Transverse colon (tissue), 4 donors: Measurements from ENCODE around the gene C5orf46. TPM values are rescaled to one million over a fixed set of nuclear protein-coding genes. Genes with fewer than 3 reads are reported as not detected.
"Not testable (repeated sequence)": the region's sequence is repeated elsewhere in the genome, so short reads cannot be mapped to it uniquely, and the experiment has no call there.

Experiments used
- DNase-seq: peaks from one replicate; pipeline ENCODE4 v3.0.0-alpha.2; 2019
- H3K27ac ChIP-seq, 4 donors: fragments of 200-600 bp; sonication (generic); 2 replicates each; pipeline ENCODE4 v1.5.1; 2016 to 2018; ENCODE audit warnings: inconsistent platforms in 4 of 4
- H3K27me3 ChIP-seq: fragments of 200-600 bp; sonication (generic); 2 replicates; pipeline ENCODE4 v1.5.1; 2017; ENCODE audit warnings: inconsistent platforms
- H3K36me3 ChIP-seq, 4 donors: fragments of 200-600 bp; sonication (generic); 2 replicates each; pipeline ENCODE4 v1.5.1; 2017 to 2019; ENCODE audit warnings: inconsistent platforms in 4 of 4
- H3K4me1 ChIP-seq, 4 donors: fragments of 200-600 bp; sonication (generic); 2 replicates each; pipeline ENCODE4 v1.5.1; 2017 to 2020; ENCODE audit warnings: inconsistent platforms in 4 of 4
- H3K4me3 ChIP-seq, 4 donors: fragments of 200-600 bp; sonication (generic); 1 replicate in 1 of 4; 2 replicates in 3 of 4; pipeline versions ENCODE4 v1.5.1 to v1.6.1; 2017 to 2019; ENCODE audit warnings: inconsistent platforms in 4 of 4
- H3K9me3 ChIP-seq, 2 donors: fragments of 200-600 bp; sonication (generic); 2 replicates each; pipeline ENCODE4 v1.5.1; 2017 to 2019; ENCODE audit warnings: inconsistent platforms in 2 of 2
- CTCF ChIP-seq, 5 experiments: fragments of 200-600 bp in 3 of 5; fragments of 450-650 bp in 2 of 5; sonication (generic) in 3 of 5; IDR thresholded peaks; 1 replicate in 2 of 5; 2 replicates in 3 of 5; pipeline ENCODE4 v1.5.1; 2016 to 2017; ENCODE audit warnings: antibody characterized with exemption in 5 of 5, inconsistent platforms in 3 of 5, mild to moderate bottlenecking in 2 of 5, moderate library complexity in 1 of 5
- EP300 ChIP-seq: sonication (generic); formaldehyde crosslinking; IDR thresholded peaks from one replicate; pipeline ENCODE4 v1.6.1; 2017; ENCODE audit warnings: antibody characterized with exemption, low read depth
- POLR2A ChIP-seq: fragments of 450-650 bp; IDR thresholded peaks from one replicate; pipeline ENCODE4 v1.6.1; 2016; ENCODE audit warnings: antibody characterized with exemption, mild to moderate bottlenecking, moderate library complexity
- POLR2AphosphoS5 ChIP-seq, 3 donors: sonication (generic); formaldehyde crosslinking; IDR thresholded peaks; one replicate each; pipeline ENCODE4 v1.6.1; 2016; ENCODE audit warnings: antibody characterized with exemption in 3 of 3
- WGBS, 2 donors: methylation state at CpG; one replicate each; pipeline ENCODE4 v1.1.5; 2018; ENCODE audit warnings: low coverage in 1 of 2; 5-methylcytosine and 5-hydroxymethylcytosine counted together
- in situ Hi-C, 4 donors: fragments of 200-750 bp; cut with MboI; loops; one replicate each; pipeline versions ENCODE4 v1.15.0 to v1.15.1; 2017; ENCODE audit warnings: low sequenced_read_pairs in 3 of 4, low pct_ligation_motif_present in 1 of 4, low pct_unique_long_range_greater_than_20kb in 1 of 4
- intact Hi-C: fragments of 100-400 bp; cut with DNase I; formaldehyde crosslinking; loops from one replicate; pipeline ENCODE4 v1.15.1; 2023; ENCODE audit warnings: low total_unique reads
- total RNA-seq, 4 donors: library from RNA; depleted of rRNA; stranded (reverse); fragments of >200 nt; gene quantifications; one replicate each; pipeline ENCODE4 v1.1.0, GENCODE V29; 2016

The C5orf46 gene
- not detected for total RNA-seq

GRCh38 chr5:147906326-147907095 lies at the start of gene C5orf46:
C5orf46 (minus strand) TSS chr5:147906538; CDS start chr5:147906501, 37 bp downstream.
- Histone ChIP-seq H3K9me3 (no peaks in the 10 kb centered on the region), H3K27ac (no peak within 1 kb of the TSS), H3K4me1 (no peaks in the 10 kb centered on the region), H3K27me3 (no peaks in the 10 kb centered on the region), H3K36me3 (no peaks in the 10 kb centered on the region), H3K4me3 (no peak within 1 kb of the TSS)
- in situ Hi-C loops (no loop called here), intact Hi-C loops (no loop called here)
- no peak for TF ChIP-seq CTCF (IDR thresholded peaks at IDR 0.05)
- 68 to 71% methylated on average over 8 of the region's 8 CpGs for WGBS, 2 donors
- no peak for DNase-seq

- intact Hi-C loops: no loop called here
- Histone ChIP-seq H3K27me3 (no peaks in the 10 kb centered on the region), H3K9me3 (no peaks in the 10 kb centered on the region), H3K4me3 (no peak overlapping the region), H3K36me3 (no peaks in the 10 kb centered on the region), H3K4me1 (no peaks in the 10 kb centered on the region), H3K27ac (no peak overlapping the region)
- no peak for DNase-seq
- in situ Hi-C loops: loop anchor here in 3 of 4 donors (10.0 kb wide), 2 partner anchors 150 to 160 kb away; no protein-coding TSS in a partner anchor
- TF ChIP-seq EP300: no peak
- no peak for TF ChIP-seq POLR2AphosphoS5 (IDR thresholded peaks at IDR 0.05)
- TF ChIP-seq CTCF (IDR thresholded peaks at IDR 0.05): no peak
- TF ChIP-seq POLR2A: no peak
- WGBS, 2 donors: 60 to 89% methylated on average over 3 to 6 of the region's 6 CpGs
Measured at GRCh38 chr5:147954971-147955370, 48.6 kb upstream of the C5orf46 start.

- no peak for DNase-seq
- no peaks in the 10 kb centered on the region for H3K9me3 ChIP-seq
- H3K4me1 ChIP-seq: peaks cover 0 to 2% (median 0%) of the 10 kb centered on the region in 4 donors
- no peaks in the 10 kb centered on the region for H3K36me3 ChIP-seq
- no peaks in the 10 kb centered on the region for H3K27me3 ChIP-seq
- no peak overlapping the region for H3K27ac ChIP-seq
- in situ Hi-C loops: loop anchor here in 3 of 4 donors (10.0 kb wide), 2 partner anchors 155 to 165 kb away; no protein-coding TSS in a partner anchor
- TF ChIP-seq POLR2A (no peak), CTCF (IDR thresholded peaks at IDR 0.05) (peak; percentile 61 to 82 (median 70))
- 40 to 42% methylated on average over 2 of the region's 2 CpGs for WGBS, 2 donors
- intact Hi-C loops: no loop called here
- H3K4me3 ChIP-seq: no peak overlapping the region
Measured at GRCh38 chr5:147949711-147950573, 43.6 kb upstream of the C5orf46 start.

GRCh38 chr5:147946658-147947274 lies 40.4 kb upstream of the C5orf46 start:
- H3K36me3 ChIP-seq, H3K27ac ChIP-seq, DNase-seq, H3K27me3 ChIP-seq, H3K9me3 ChIP-seq, intact Hi-C loops, H3K4me3 ChIP-seq, in situ Hi-C loops, H3K4me1 ChIP-seq: not testable (repeated sequence)
- 88 to 92% methylated on average over 2 to 25 of the region's 25 CpGs for WGBS, 2 donors
